ENCODE results near the gene E2F2. TPM values are rescaled to one million over a fixed set of nuclear protein-coding genes. Genes with fewer than 3 reads are reported as not detected.
A peak's percentile ranks its signal among the peaks of the same experiment; 100 is the strongest.

E2F2 gene
- total RNA-seq, 1 experiment from 2014 or later: 16.3 TPM

DNA sequence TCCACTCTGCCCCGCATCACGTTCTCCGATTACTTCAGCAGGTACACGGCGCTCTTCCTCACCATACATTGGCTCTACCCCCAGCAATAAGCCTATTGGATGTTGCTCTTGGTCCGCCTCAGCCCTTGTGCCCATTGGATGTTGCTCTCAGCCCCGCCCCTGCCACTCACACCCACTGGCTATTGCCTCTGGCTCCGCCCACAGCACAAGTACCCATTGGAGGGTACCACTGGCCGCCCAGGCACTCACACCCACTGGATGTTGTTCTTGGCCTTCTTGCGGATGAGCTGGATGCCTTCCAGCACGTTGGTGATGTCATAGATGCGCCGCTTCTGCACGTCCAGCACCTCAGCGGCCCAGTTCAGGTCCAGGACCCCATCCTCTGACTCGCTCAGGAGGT, 9.4 kb downstream of the E2F2 start:
- POLR2A ChIA-PET: no interaction called here
- H4K20me1 ChIP-seq (ENCODE audit: insufficient read depth): no peaks in the 10 kb centered on the region
- H3K4me1 ChIP-seq (ENCODE audit: control insufficient read depth in 1 of 2, insufficient read depth in 2 of 2, low read length in 2 of 2): peaks cover 7 to 16% of the 10 kb centered on the region in 2 experiments; a peak in 3 of 4 replicates
- intact Hi-C loops (cut with micrococcal nuclease): no loop called here
- no peak overlapping the region for H3K4me3 ChIP-seq (replicated peaks in 1 of 2; ENCODE audit: low read depth in 1 of 2, low read length in 2 of 2)
- H3K27me3 ChIP-seq (ENCODE audit: insufficient read depth, low read length): no peaks in the 10 kb centered on the region
- H3K36me3 ChIP-seq (ENCODE audit: control insufficient read depth in 1 of 2, insufficient read depth in 2 of 2, low read length in 2 of 2): peaks cover 9 to 29% of the 10 kb centered on the region in 2 experiments; a peak in 2 of 4 replicates
- no peaks in the 10 kb centered on the region for H3K9me2 ChIP-seq (ENCODE audit: insufficient read depth)
- TF ChIP-seq FOSL1 (IDR thresholded peaks at IDR 0.05; ENCODE audit: low read depth) (no peak), SIN3A (IDR thresholded peaks at IDR 0.05; ENCODE audit: low read depth) (no peak), CBX3 (IDR thresholded peaks at IDR 0.05; ENCODE audit: low read depth) (no peak), POLR2A (IDR thresholded peaks at IDR 0.05; ENCODE audit: borderline replicate concordance, extremely low read depth, insufficient read depth, insufficient read length) (no peak), ELF1 (IDR thresholded peaks at IDR 0.05; ENCODE audit: borderline replicate concordance, low read depth) (no peak), RAD21 (IDR thresholded peaks at IDR 0.05; ENCODE audit: low read depth) (no peak), EZH2phosphoT487 (IDR thresholded peaks at IDR 0.05; ENCODE audit: borderline replicate concordance) (no peak), ZFX (IDR thresholded peaks at IDR 0.05) (no peak)
- TF ChIP-seq, protein P1, sequence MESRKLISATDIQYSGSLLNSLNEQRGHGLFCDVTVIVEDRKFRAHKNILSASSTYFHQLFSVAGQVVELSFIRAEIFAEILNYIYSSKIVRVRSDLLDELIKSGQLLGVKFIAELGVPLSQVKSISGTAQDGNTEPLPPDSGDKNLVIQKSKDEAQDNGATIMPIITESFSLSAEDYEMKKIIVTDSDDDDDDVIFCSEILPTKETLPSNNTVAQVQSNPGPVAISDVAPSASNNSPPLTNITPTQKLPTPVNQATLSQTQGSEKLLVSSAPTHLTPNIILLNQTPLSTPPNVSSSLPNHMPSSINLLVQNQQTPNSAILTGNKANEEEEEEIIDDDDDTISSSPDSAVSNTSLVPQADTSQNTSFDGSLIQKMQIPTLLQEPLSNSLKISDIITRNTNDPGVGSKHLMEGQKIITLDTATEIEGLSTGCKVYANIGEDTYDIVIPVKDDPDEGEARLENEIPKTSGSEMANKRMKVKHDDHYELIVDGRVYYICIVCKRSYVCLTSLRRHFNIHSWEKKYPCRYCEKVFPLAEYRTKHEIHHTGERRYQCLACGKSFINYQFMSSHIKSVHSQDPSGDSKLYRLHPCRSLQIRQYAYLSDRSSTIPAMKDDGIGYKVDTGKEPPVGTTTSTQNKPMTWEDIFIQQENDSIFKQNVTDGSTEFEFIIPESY (IDR thresholded peaks at IDR 0.05; ENCODE audit: extremely low read depth, insufficient replicate concordance, low read length): no peak
- TF ChIP-seq, protein P2, sequence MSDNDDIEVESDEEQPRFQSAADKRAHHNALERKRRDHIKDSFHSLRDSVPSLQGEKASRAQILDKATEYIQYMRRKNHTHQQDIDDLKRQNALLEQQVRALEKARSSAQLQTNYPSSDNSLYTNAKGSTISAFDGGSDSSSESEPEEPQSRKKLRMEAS (IDR thresholded peaks at IDR 0.05): no peak
- TF ChIP-seq, protein P3, sequence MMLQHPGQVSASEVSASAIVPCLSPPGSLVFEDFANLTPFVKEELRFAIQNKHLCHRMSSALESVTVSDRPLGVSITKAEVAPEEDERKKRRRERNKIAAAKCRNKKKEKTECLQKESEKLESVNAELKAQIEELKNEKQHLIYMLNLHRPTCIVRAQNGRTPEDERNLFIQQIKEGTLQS (IDR thresholded peaks at IDR 0.05): no peak
- H3K9ac ChIP-seq (ENCODE audit: low read length): no peak overlapping the region
- peak; percentile 87 for ATAC-seq
- H2AFZ ChIP-seq (ENCODE audit: low read depth, low read length, poor library complexity, severe bottlenecking): no peak overlapping the region
- RAD21 ChIA-PET (ENCODE audit: low non-redundant PET in 1 of 2, low total read pairs in 2 of 2, uncharacterized antibody in 2 of 2, unreplicated experiment in 2 of 2): no interaction called here
- CTCF ChIA-PET: interaction anchor here (1.9 kb wide), 1 partner anchor 24 kb away, joined by 6 read pairs; no protein-coding TSS in a partner anchor
- H3K9me3 ChIP-seq (ENCODE audit: control insufficient read depth in 1 of 2, insufficient read depth in 1 of 2, low read depth in 1 of 2, low read length in 2 of 2): no peaks in the 10 kb centered on the region
- H3K79me2 ChIP-seq (ENCODE audit: insufficient read depth, low read length): peaks cover 37% of the 10 kb centered on the region
- BruUV-seq (replicated peaks): no TSS peak
- no peak for DNase-seq (ENCODE audit: low read depth, low spot score)
- no peak overlapping the region for H3K4me2 ChIP-seq (ENCODE audit: low read length)
- no peak overlapping the region for H3K27ac ChIP-seq (ENCODE audit: low read depth, low read length)

Measured in HCT116 (cell line).